GM18517 (cell line): ENCODE measurements around the gene RAB44.
"Not testable (repeated sequence)": the region's sequence is repeated elsewhere in the genome, so short reads cannot be mapped to it uniquely, and the experiment has no call there.

ENCODE experiments used
- ATAC-seq: cut with Tn5 transposase; IDR thresholded peaks from one replicate; pipeline ENCODE4 v1.9.1; 2021; ENCODE audit warnings: mild to moderate bottlenecking, moderate library complexity; ENCODE audit not compliant: unreplicated experiment

Gene RAB44

DNA sequence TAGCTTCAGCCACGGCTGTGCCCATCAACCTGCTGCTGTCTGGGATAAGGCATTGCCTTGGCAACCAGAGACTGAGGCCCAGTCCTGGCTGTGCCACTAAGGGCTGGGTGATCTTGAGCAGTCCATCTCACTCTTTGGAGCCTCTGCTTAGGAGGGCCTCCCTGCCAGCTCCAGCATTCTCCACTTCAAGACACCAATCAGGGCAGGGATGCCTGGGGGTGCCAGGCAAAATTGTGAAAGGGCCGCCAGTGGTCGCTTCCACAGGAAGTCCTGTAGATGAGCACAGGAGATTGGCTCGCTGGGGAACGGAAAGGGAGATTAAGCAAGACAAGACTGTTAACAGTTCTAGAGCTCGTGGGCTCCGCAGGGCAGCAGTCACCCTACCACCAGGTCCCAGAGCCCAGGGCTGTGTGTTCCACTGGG, at the start of gene RAB44:
Gene RAB44 (plus strand): TSS at position 346 of the 423 bp plus-strand sequence. CDS start 6,410 bp downstream, outside the sequence.
- no peak for ATAC-seq

DNA sequence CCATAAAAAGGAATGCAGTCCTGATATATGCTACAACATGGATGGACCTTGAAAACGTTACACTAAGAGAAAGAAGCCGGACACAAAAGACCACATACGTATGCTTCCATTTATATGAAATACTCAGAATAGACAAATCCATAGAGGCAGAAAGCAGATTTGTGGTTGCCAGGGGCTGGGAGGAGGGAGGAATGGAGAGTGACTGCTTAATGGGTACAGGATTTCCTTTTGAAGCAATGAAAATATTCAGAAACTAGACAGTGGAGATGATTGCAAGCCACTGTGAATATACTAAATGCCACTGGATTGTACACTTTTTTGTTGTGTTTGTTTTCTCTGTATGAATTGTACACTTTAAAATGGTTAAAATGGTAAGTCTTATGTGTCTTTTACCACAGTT, 48.5 kb upstream of the RAB44 start:
- no peak for ATAC-seq

DNA sequence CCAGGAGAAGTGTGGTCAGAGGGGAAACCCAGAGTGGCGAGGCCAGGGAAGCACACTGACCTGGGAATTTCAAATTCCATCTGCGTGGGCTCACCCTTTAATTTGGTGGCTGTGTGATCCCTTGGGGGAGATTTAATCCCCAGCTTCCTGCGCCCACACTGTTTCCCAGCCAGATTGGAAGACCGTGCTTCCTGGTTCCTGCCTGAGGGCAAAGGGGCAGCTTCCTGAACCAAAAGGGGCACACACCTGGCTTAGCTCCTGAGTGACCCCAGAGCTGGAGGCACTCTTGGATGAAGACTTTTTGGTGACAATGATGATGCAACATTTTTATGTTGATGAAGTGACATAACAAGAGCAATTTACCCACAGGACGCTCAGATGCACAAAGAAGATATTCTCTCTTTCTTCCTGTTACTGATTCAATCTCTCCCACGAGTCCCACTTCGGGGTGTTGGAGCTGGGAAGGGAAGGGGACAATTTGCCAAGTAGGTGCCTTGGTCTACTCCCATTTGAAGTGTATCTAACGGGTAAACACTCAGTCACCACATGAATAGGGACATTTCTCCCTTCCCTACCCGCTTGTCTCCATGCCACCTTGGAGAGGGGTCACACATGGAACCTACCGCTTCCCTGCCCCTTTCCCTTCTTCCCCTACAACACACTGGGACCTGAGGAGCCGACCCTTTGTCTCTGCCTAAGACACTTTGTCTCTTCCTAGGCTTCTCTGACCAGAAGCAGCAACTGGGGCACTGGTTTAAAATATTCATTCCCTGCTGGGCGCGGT, 47.7 kb upstream of the RAB44 start:
- no peak for ATAC-seq

DNA sequence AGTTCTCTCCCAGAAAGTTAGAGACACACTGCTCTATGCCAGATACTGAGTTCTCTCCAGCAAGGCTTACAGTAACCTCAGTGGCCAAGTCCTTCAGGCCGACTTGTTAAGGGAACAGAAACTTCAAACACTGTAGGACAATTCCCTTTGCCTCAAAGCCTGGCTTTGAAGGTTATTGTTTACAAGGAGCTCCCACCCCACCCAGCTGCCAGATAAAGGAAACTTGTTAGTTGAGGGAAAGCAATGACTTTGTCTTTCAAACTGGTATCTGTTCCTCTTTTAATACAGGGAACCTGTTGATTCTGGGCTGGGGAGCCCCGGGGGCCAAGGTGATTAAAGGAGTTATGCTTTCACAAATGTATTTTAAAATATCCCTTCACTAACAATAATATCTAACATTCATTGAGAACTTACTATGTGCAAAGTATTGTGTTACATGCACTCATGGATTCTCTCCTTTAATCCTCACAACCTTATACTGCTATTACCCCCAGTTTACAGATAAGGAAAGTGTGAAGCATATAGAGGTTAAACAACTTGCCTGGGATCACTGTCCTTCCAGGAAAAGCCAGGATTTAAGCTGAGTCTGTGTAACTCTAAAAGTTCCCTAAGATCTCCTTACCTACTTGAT, 46.7 kb upstream of the RAB44 start:
- no peak for ATAC-seq

- ATAC-seq: no peak
These were observed 45.8 kb upstream of the RAB44 start for GRCh38 chr6:36651659-36652379.

GRCh38 chr6:36654469-36654868, 43.2 kb upstream of the RAB44 start:
- ATAC-seq: not testable (repeated sequence)

DNA sequence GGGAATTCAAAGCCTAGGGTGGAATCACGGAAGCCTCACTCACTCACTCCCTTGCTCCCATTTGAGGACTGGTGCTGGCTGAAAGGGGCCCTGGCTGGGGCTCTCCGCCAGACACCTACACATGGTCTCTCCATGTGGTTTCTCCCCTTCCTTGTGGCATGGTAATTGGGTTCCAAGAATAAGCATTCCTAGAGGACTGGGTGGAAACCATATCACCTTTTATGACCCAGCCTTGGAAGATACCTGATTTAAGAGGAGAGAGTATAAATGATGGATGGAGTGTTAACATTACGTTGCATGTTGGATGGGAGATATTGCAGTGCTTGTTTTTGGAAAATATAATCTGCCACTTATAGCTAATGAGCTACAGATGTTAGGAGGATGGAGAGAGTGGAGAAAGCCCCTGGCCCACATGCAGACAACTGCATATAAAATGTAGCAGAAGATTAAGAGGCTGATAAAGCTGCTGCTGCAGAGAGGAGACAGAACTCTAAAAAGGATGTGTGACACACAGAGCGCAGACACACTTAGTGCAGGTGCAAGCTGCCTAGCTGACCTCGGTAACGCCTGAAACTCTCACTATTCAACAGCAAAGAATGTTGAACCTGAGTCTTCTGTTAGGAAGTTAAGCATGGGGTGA, 42.4 kb upstream of the RAB44 start:
- ATAC-seq: no peak

GRCh38 chr6:36656441-36656840, 41.2 kb upstream of the RAB44 start:
- no peak for ATAC-seq

DNA sequence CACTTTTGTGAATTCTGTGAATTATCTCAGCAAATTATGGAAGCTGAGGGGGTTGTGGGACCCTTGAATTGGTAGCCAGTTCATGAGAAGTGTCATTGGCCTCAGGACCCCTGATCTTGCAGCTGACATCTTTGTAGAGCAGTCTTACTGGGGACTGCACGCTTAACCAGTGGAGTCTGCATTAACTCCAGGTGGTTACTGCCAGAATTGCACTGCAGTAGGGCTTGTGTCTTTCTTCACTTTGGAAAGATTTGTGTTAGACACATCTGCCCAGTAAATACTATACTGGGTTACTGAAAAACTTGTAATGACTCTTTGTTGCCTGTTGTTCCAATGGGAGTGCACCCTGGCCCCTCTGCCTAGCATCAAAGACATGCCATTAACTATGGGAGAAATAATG, 40.4 kb upstream of the RAB44 start:
- ATAC-seq: no peak

GRCh38 chr6:36657942-36658544, 39.6 kb upstream of the RAB44 start:
- ATAC-seq: no peak

DNA sequence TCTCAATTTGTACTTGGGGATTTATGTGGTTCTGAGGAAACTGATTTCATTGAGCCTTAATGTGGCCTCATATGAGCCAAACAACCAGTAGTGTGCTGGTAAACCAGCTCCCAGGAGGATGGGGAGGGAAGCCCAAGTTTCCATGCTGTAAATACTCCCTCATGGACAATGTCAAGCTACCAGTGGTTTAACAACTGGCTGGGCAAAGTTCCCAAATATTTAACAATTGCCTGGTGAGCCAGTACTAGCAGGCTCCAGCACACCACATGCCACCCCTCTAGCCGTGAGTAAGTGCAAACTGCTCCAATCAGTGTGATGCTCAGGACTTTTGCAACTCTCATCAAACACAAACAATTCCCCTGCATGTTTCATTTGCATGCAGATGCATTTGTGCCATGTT, 38.4 kb upstream of the RAB44 start:
- no peak for ATAC-seq

DNA sequence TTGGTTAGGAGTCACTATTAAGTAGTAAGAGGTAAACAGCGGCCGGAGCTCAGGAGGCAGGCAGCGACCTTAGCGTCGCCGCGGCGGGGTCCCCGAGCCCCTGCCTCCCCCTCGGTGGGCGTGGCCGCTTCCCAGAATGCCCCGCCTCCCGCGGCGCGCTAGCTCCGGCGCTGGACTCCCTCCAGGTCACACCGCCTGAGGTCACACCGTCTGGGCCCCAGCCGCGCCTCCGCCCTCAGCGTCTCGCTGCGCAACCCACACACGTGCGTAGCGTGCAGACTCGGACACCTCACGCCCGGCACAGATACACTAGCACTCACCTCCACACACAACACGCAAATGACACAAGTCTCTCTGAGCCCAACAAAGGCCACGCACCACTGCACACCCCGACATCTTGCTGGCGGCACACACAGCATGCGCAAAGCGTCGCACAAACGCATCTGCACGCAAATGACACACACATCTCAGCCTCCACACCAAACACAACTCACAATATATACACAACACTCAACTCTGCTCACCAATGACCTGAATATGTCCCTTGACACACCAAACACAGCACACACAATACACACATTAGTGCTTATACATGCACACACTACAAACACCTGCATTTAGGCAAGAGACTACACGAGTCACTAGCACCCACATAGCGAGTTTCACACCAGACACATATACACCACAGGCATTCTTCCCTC, 36.7 kb upstream of the RAB44 start:
- ATAC-seq: no peak

DNA sequence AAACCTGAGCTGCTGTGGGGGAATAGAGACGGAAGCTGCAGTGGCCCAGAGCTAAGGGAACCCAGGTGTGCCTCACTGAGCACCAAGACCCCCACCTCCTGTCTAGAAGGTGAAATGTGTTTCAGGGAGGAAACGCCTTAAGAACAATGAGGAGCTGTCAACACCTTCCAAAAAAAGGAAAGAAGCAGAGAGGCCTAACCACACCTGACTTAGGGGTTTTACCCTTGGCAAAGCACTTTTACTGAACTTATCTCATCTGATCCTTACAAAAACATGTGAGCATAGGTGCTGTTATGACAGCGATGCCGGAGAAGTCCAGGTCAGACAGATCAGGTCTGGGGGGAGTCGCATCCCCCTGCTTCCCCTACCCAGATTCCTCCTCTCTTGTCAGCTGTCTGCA, 35.2 kb upstream of the RAB44 start:
- no peak for ATAC-seq

DNA sequence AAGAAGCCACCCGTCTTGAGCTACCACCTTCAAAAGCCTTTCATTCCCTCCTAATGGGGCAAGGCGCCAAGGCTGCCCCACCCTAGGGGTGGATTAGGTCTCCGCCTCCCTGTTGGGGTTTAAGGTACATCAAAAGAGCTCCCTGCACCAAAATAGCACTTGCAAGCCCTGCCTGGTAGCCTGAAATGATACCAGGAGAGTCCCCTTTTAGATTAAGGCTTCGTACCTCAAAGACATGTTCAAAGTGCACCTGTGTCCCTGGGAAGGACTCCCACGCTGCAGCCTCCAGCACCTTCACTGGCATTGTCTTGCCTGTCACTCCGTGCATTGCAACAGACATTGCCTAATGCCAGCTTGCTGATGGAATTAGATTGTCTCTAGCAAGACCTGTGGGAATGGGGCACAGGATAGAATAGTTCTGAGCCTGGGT, 34.8 kb upstream of the RAB44 start:
- ATAC-seq: no peak

- ATAC-seq: no peak
These were observed 33.9 kb upstream of the RAB44 start for GRCh38 chr6:36663504-36664446.

DNA sequence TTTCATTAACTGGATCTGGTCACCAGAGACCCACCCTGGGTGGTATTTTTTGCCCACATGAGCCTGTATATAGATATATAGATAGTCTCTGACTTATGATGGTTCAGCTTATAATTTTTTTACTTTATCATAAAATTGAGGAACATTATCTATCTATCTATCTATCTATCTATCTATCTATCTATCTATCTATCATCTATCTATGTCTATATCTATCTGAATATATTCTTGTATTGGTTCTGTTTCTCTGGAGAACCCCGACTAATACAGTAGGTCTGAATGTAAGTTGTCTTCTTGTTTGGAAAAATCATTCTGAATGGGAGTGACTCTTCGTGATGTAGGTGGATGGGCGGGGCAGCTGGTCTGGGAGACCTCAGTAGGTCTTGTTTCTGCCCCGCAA, 32.4 kb upstream of the RAB44 start:
- ATAC-seq: no peak

- no peak for ATAC-seq
These were observed 31.3 kb upstream of the RAB44 start for GRCh38 chr6:36666287-36666686.

DNA sequence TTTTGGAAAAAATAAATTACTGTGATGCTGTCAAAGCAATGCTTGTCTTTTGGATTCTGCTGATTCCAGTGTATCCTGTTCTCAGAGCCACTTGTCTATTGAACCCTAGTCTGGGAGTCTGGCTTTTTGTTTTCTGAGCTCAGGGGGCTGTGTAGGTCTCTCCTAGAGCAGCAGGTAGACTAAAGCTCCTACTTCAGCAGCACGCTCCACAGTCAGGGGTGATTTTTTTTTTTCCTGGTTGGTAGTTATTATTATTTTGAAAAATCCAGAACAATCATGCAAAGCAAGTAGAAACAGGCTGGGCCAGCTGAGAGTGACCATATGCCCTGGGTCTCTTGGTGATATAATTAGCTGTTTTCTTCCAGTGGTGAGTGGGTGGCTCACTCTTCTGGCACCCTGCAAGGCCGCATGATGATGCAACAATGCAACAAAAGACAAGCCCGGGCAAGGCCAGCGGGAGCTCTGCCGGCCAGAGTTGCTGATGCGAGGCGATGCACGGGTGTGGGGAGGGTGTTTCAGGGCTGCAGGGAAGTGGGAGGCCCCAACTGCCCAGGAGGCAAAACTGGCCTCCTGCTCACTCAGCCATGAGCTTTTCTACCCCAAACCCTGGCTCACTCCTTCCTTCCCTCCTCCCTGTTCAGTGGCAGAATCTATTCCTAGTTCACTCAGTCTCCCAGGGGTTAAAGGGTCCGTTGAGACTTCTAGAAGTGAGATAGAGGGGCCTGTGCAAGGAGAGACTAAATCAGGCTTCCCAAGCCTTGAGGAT, 30.6 kb upstream of the RAB44 start:
- peak; percentile 68 for ATAC-seq
